Activated T-cell treated with anti-CD3 and anti-CD28 coated beads, Interleukin-2, amount 50 U/mL, for 72 hours (primary cell): Measurements from ENCODE around the gene SCD5. TPM values are rescaled to one million over a fixed set of nuclear protein-coding genes. Genes with fewer than 3 reads are reported as not detected.
"Not testable (repeated sequence)": the region's sequence is repeated elsewhere in the genome, so short reads cannot be mapped to it uniquely, and the experiment has no call there.

Experiments used
- ATAC-seq, 2 donors: fragments of 150-1000 bp; cut with Tn5 transposase; replicated peaks in 1 of 2; 2 replicates each; pipeline ENCODE4 v1.10.0; 2021; ENCODE audit warnings: moderate library complexity in 2 of 2, mild to moderate bottlenecking in 1 of 2
- DNase-seq, 2 donors: peaks; one replicate each; pipeline ENCODE4 v3.0.0; 2021 to 2022; ENCODE audit warnings: mixed read lengths in 1 of 2
- H3K27ac Mint-ChIP-seq: one replicate; pipeline ENCODE4 v1.8.0; 2022; ENCODE audit warnings: mild to moderate bottlenecking, moderate library complexity, mixed read lengths
- H3K27me3 Mint-ChIP-seq: one replicate; pipeline ENCODE4 v1.8.0; 2022; ENCODE audit warnings: low read depth, mixed read lengths
- H3K36me3 Mint-ChIP-seq, 2 donors: one replicate each; pipeline ENCODE4 v1.8.0; 2022; ENCODE audit warnings: mixed read lengths in 2 of 2, mild to moderate bottlenecking in 1 of 2; ENCODE audit not compliant: insufficient read depth in 2 of 2
- H3K4me1 Mint-ChIP-seq: one replicate; pipeline ENCODE4 v1.8.0; 2022; ENCODE audit warnings: low read depth, mixed read lengths
- H3K4me3 Mint-ChIP-seq, 2 donors: one replicate each; pipeline ENCODE4 v1.8.0; 2022; ENCODE audit warnings: mild to moderate bottlenecking in 2 of 2, mixed read lengths in 2 of 2, moderate library complexity in 2 of 2
- H3K9me3 Mint-ChIP-seq, 2 donors: one replicate each; pipeline ENCODE4 v1.8.0; 2022; ENCODE audit warnings: mixed read lengths in 2 of 2
- total RNA-seq, 2 donors: library from RNA; stranded (reverse); gene quantifications; one replicate each; pipeline ENCODE4 v1.2.3, GENCODE V29; 2022

The SCD5 gene
- 1 to 10 TPM; 1.5 to 1.6 TPM for total RNA-seq

DNA sequence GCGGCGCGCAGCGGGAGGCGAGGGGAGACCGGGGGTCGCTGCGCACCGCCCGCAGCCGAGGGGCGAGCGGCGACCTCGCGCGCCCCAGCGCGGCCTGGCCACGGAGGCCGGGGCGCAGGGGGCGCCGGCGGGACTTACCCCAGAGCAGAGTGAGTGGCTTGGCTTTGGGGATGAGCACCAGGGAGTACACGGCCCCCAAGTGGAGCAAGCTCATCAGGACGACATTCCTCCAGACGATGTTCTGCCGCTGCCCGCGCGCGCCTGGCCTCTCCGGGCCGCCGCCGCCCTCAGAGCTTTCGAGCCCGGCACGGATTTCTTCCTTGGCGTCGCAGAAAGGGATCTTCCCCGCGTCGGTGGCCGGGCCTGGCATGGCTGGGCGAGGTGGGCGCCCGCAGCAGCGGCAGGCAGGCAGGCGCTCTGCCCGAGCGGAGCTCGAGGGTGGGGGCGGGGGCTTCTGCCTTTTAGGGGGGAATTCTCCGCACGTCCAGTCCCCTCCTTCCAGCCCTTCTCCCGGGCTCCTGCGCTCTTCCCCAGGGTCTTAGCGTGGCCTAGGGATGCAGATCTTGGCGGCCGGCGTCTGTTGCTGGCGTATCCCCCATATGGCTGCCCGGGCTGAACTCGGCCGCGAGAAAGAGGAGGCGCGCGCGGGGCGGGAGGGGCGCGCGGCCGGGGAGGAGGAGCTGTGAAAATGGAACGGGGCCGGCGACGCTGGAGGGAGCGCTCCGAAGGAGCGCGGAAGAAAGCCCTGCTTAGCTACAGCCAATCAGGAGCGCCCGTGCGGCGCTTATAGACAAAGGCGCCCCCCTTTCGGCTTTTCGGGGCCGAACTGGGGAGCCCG is at the start of gene SCD5:
Gene SCD5, minus strand, starts transcription at position 629 of the 838 bp plus-strand sequence. Its CDS starts 259 bp downstream, at position 370.
- peaks cover 10% of the 10 kb centered on the region for H3K4me1 Mint-ChIP-seq
- ATAC-seq (peak; percentile 93 to 95), DNase-seq (peak; percentile 59 to 63)
- peak within 1 kb of the TSS; percentile 85 to 87 for H3K4me3 Mint-ChIP-seq
- H3K27me3 Mint-ChIP-seq = peaks cover 56% of the 10 kb centered on the region
- no peak within 1 kb of the TSS for H3K27ac Mint-ChIP-seq
- no peaks in the 10 kb centered on the region for H3K36me3 Mint-ChIP-seq
- no peaks in the 10 kb centered on the region for H3K9me3 Mint-ChIP-seq

DNA sequence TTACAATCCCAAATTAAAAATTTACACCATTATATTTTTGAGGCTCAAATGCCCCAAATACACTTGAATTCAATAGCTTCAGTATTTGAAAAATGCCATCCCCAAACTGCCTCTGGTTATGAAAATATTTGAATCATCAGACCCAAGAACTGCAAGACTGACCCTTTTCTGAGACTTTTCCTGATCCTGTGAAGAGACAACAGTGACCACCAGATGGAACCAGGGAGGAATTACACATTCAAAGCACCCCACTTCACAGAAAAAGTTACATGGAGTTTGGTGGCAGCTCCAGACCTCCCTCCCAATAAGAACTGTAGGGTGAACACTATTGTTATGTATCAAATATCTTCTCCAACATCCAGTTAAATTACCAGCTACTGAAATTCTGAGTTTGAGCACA is 44.0 kb upstream of the SCD5 start:
- H3K36me3 Mint-ChIP-seq = peaks cover 0 to 19% of the 10 kb centered on the region in 2 donors
- no peak overlapping the region for H3K27ac Mint-ChIP-seq
- no peaks in the 10 kb centered on the region for H3K27me3 Mint-ChIP-seq
- H3K4me3 Mint-ChIP-seq = no peak overlapping the region
- no peak for ATAC-seq
- DNase-seq = no peak
- no peaks in the 10 kb centered on the region for H3K4me1 Mint-ChIP-seq
- H3K9me3 Mint-ChIP-seq = no peaks in the 10 kb centered on the region

DNA sequence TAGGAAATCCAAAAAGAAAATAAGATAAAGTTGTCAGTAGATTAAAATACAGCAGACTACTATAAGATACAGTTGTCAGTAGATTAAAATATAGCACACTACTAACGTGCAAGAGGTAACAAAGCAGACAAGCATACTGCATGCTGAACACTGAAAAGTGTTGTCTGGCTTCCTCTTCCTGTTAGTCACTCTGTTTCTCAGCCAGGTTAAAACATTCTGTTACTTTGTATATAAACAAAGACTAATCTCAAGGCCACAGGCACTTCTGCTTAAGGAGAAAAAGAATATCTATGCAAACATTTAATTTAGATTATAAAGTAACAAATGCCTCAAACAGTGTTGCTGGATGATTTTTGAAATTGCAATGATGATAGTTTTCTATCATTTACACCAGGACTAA is 41.0 kb upstream of the SCD5 start:
- Mint-ChIP-seq H3K27me3 (no peaks in the 10 kb centered on the region), H3K9me3 (no peaks in the 10 kb centered on the region), H3K27ac (no peak overlapping the region), H3K4me1 (no peaks in the 10 kb centered on the region), H3K4me3 (no peak overlapping the region), H3K36me3 (peaks cover 3 to 20% of the 10 kb centered on the region in 2 donors)
- DNase-seq (no peak), ATAC-seq (no peak)

DNA sequence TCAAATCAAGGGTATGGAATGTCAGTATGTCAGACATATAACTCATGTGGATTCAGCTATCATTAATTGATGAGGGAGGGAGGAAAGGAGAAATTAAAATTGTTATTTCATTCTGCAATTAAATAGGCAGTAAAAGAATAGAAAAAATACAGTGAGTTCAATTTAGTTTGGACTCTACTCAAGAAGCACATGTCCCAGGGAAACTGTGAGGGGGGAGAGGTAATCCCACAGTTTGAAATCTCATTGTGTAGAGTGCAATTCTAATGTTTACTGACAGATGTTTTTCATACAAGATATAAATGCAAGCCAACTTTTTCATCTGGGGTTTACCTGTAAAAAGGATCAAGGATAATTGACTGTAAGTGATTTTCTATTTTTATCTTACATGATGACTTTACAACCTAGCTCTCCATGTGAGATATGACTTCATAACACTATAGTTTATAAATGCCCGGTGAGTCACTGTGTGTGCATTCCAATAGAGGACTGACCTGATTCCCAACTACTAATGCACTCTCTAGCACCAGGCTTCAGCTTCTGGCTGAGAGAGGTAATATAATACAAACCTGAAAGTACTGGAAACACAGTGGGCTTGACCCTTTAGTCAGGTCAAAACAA is 35.2 kb upstream of the SCD5 start:
- ATAC-seq = no peak

DNA sequence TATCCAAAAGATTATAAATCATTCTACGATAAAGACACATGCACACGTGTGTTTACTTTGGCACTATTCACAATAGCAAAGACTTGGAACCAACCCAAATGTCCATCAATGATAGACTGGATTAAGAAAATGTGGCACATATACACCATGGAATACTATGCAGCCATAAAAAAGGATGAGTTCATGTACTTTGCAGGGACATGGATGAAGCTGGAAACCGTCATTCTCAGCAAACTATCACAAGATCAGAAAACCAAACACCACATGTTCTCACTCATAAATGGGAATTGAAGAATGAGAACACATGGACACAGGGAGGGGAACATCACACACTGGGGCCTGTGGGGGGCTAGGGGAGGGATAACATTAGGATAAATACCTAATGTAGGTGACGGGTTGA is 34.5 kb upstream of the SCD5 start:
- H3K4me1 Mint-ChIP-seq, DNase-seq, H3K9me3 Mint-ChIP-seq, H3K4me3 Mint-ChIP-seq, H3K27me3 Mint-ChIP-seq, ATAC-seq, H3K27ac Mint-ChIP-seq: not testable (repeated sequence)
- H3K36me3 Mint-ChIP-seq = peaks cover 7 to 18% of the 10 kb centered on the region in 2 donors

More for the DNA sequence above, 35.2 kb upstream of the SCD5 start:
- Mint-ChIP-seq H3K9me3 (no peaks in the 10 kb centered on the region), H3K4me3 (no peak overlapping the region), H3K36me3 (peaks cover 7 to 18% of the 10 kb centered on the region in 2 donors), H3K27ac (no peak overlapping the region), H3K4me1 (no peaks in the 10 kb centered on the region), H3K27me3 (no peaks in the 10 kb centered on the region)
- no peak for DNase-seq

DNA sequence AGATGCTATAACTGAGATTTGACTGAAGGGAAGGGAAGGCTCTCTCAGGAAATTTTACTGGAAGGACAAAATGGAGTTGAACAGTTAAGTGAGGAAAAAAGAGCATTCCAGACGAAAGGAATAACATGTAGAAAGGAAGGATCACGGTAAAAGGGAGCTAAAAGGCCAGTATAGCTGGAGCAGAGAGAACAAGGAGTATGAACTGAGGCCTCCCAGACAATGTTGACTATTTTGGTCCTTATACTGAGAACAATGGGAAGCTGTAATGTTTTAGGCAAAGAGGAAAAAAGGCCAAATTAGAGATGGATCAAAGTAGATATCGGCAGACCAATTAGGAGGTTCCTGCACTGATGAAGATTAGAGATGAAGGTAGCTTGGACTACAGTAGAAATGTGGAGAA is 26.8 kb upstream of the SCD5 start:
- no peak for ATAC-seq
- Mint-ChIP-seq H3K9me3 (no peaks in the 10 kb centered on the region), H3K27ac (no peak overlapping the region), H3K4me3 (no peak overlapping the region), H3K36me3 (peaks cover 8 to 17% of the 10 kb centered on the region in 2 donors), H3K27me3 (no peaks in the 10 kb centered on the region), H3K4me1 (peaks cover 8% of the 10 kb centered on the region)
- no peak for DNase-seq

DNA sequence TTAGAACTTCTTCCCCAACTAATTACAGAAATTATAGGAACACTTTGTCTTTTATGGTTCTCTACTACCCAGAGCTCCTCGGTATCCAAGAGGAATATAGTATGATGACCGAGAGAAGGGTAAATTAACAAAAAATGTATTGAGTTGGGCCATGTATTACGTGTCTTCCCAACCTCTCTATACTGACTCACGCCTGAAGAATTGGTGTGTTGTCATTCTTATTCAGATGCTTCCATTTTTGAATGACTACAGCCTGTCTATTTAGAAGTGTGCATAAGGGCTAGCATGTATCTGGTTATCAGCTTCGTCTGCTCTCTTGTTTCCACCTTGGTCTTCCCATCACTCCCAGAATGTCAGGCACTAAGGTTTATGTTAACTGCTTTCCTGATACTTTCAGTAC is 24.5 kb upstream of the SCD5 start:
- no peak overlapping the region for H3K27ac Mint-ChIP-seq
- ATAC-seq (no peak), DNase-seq (no peak)
- peaks cover 9 to 27% of the 10 kb centered on the region in 2 donors for H3K36me3 Mint-ChIP-seq
- H3K4me3 Mint-ChIP-seq = no peak overlapping the region
- no peaks in the 10 kb centered on the region for H3K27me3 Mint-ChIP-seq
- no peaks in the 10 kb centered on the region for H3K9me3 Mint-ChIP-seq
- H3K4me1 Mint-ChIP-seq = peaks cover 8% of the 10 kb centered on the region

DNA sequence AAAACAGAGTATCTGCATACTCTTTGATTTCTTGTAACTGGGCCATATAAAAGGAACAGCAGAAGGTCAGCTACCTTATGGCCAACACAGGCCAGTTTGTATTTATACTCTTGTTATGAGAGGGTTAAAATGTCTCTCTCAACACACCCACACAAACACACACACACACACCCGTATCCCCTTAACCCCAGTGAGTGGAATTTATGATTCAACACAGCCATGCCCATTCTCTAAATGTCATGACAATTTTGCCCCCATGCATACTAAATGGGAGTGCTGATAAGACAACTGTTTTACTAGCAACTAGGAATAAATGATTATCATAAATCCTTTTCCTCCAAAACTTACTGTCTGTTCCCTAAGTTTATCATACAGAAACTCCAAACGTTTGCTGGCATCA is 22.1 kb upstream of the SCD5 start:
- H3K4me3 Mint-ChIP-seq = no peak overlapping the region
- peak overlapping the region; percentile 49 for H3K27ac Mint-ChIP-seq
- H3K4me1 Mint-ChIP-seq = peaks cover 8% of the 10 kb centered on the region
- no peaks in the 10 kb centered on the region for H3K27me3 Mint-ChIP-seq
- DNase-seq (no peak), ATAC-seq (peak in 1 of 2 donors; percentile 17)
- H3K36me3 Mint-ChIP-seq = peaks cover 7 to 22% of the 10 kb centered on the region in 2 donors
- no peaks in the 10 kb centered on the region for H3K9me3 Mint-ChIP-seq

DNA sequence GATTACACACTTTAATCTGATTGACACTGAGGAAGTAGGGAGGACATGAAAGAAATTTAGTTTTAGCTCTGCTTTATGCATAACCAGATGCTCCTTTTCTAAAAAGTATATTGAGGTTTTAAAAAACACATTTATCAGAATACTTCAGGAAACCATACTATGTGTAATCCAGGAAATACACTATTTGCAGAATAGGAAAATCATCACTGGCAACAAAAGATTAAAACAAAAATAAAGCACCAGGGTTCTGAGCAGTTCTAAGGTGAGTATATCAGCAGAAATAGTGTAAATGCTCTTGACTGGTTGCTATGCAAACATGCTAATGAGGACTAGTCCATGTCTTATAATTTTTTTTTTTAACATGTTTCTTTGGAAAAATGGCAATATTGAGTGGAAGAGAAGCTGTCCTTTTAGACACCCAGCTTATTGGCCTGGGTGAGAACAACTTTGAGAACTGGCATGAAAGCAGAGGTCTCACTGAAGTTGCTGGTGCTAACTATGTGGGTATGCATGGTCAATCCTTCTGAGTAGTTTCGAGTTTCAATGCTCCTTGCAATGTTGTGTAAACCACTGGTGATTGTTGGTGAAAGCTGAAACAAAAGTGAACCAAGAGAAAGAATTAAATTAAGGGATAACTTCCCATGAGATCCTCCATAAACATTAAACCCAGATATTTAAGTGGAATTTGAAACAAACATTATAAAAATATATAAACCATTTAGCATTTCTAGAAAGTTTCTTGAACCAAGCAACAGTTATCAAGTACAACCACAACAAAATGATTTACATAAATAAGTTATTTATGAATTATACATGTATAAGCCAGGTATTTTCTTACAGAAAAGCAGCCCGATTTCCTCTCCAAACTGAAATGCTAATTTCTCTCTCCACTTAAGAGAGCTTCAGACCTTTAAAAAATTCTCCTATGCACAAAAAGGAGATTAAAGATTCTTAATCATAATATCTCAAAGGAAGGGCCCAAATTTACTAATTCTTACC is 20.4 kb upstream of the SCD5 start:
- peak overlapping the region; percentile 87 for H3K27ac Mint-ChIP-seq
- DNase-seq = no peak
- H3K4me1 Mint-ChIP-seq = peaks cover 8% of the 10 kb centered on the region
- H3K9me3 Mint-ChIP-seq = no peaks in the 10 kb centered on the region
- no peaks in the 10 kb centered on the region for H3K27me3 Mint-ChIP-seq
- no peak overlapping the region for H3K4me3 Mint-ChIP-seq
- H3K36me3 Mint-ChIP-seq = peaks cover 4 to 18% of the 10 kb centered on the region in 2 donors
- ATAC-seq = no peak

DNA sequence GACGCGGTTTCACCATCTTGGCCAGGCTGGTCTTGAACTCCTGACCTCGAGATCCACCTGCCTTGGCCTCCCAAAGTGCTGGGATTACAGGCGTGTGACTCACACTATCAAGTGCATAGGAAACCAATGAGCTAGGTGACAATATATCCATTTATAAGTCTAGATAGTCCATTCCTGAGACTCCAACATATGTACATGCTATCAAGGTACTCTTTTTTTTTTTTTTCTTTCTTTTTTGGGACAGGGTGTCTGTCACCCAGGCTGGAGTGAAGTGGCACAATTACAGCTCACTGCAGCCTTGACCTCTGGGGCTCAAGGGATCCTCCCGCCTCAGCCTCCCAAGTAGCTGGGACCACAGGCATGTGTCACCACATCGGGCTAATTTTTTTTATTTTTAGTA is 18.3 kb upstream of the SCD5 start:
- not testable (repeated sequence) for DNase-seq, H3K9me3 Mint-ChIP-seq, ATAC-seq, H3K4me1 Mint-ChIP-seq, H3K27ac Mint-ChIP-seq, H3K27me3 Mint-ChIP-seq, H3K4me3 Mint-ChIP-seq
- H3K36me3 Mint-ChIP-seq = peaks cover 4 to 13% of the 10 kb centered on the region in 2 donors

DNA sequence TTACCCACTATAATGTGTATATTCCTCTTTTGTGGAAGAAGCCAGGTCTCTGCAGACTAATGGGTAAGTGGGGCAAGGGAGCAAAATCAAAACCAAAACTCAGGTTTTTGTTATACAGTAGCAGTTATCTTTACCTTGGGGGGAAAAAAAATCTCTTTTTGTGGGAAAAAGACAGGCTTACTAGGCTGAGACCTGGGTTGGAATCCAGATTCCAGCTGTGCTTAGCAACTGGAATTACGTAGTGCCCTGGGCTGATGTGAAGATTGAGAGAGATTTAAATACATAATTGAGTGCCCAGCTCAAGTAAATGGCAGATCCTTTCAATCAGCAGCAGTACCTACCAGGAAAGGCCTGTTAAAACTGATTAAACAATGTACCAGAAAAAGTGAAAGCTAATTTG is 15.4 kb upstream of the SCD5 start:
- no peak for ATAC-seq
- no peak overlapping the region for H3K4me3 Mint-ChIP-seq
- no peaks in the 10 kb centered on the region for H3K9me3 Mint-ChIP-seq
- DNase-seq = no peak
- H3K27ac Mint-ChIP-seq = no peak overlapping the region
- H3K27me3 Mint-ChIP-seq = no peaks in the 10 kb centered on the region
- H3K36me3 Mint-ChIP-seq = peaks cover 0 to 8% of the 10 kb centered on the region in 2 donors
- H3K4me1 Mint-ChIP-seq = no peaks in the 10 kb centered on the region

DNA sequence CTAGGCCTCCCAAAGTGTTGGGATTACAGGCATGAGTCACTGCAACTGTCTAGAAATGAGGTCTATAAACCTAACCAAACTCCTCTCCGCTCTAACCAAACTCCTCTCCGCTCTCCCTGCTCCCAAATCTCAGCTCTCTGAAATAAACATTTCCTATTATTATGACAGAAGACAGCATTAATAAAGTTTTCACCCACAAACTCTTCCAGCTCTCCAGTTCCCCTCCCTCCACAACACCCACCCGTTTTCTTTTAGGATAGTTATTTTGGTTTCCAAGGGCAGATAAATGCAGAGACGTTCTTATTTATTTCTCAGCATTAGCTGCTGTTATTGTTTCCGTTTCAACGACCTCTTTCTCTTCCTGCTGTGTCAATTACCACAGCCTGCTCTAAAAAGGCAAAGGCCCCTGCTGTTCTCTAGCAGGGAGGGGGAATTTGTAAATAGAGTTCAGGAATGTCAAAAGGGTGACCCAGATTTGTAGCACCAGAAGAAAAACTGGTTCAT is 13.3 kb upstream of the SCD5 start:
- Mint-ChIP-seq H3K27me3 (no peaks in the 10 kb centered on the region), H3K9me3 (peaks cover 0 to 1% of the 10 kb centered on the region in 2 donors), H3K4me3 (no peak overlapping the region), H3K27ac (no peak overlapping the region), H3K36me3 (no peaks in the 10 kb centered on the region), H3K4me1 (no peaks in the 10 kb centered on the region)
- ATAC-seq (no peak), DNase-seq (no peak)
